ENCODE results near the gene KCNJ14.

Gene KCNJ14

DNA sequence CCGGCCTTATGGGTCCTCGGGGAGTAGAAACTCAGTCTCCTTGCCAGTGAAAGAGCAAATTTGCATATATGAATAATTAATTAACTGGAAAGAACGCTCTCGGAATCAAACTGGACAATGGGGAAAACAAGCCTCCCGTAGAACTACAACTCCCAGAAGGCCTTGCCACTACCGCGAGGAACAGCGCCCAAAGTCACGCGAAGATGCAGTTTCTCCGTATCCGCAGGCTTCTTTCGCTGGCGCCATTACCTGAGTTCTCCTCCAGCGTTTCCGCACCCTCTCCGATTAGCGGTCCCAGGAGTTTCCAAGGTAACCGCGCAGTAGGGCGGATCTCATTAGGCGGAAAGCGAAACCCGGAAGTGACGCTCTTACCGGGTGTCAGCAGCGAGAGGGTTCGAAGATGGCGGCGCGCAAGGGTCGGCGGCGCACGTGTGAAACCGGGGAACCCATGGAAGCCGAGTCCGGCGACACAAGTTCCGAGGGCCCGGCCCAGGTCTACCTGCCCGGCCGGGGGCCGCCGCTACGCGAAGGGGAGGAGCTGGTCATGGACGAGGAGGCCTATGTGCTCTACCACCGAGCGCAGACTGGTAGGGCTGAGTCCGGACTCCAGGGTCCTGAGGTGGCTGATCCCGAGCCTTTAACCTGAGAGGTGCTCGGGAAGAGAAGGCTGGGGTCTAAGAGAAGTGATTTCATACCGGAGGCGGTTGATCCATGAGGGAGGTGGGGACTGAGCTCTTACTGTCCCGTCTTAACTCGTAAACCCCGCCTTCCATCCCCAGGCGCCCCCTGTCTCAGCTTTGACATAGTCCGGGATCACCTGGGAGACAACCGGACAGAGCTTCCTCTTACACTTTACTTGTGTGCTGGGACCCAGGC is 9.5 kb upstream of the KCNJ14 start, which contains the start of gene GRWD1:
GRWD1 (plus strand) TSS at position 378 of the 876 bp plus-strand sequence; CDS start at position 401, 23 bp downstream.
- DNase-seq (ENCODE audit: low read depth): peak; percentile 86

DNA sequence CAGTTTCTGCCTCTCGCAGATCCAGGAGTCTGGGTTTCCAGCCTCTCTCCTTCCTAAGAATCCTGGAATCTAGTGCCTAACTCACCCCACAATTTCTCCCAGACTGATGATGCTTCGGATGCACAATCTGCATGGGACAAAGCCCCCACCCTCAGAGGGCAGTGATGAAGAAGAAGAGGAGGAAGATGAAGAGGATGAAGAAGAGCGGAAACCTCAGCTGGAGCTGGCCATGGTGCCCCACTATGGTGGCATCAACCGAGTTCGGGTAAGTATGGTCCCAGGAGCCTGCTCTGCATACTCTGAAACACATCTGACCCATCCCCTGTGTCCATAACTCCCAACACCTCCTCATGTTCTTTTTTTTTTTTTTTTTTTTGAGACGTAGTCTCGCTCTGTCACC is 8.8 kb upstream of the KCNJ14 start:
- DNase-seq (ENCODE audit: low read depth): no peak

DNA sequence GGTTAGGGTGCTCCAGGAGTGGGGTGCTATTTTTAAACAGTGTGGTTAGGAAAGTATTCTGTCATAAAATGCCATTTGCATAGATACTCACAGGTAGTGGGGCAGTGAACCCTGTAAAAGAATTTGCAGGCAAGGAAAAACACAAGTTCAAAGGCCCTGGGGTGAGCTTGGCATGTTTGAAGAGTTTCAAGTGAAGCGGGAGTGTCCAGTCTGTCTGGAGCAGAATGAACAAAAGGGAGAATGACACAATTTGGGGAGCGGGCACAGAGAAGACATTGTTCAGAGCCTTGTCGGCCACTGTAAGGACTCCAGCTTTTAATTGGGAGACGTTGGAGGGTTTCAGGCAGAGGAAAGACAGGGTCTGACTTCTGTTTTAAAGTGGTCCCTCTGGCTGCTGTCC is 6.8 kb upstream of the KCNJ14 start:
- no peak for DNase-seq (ENCODE audit: low read depth)

DNA sequence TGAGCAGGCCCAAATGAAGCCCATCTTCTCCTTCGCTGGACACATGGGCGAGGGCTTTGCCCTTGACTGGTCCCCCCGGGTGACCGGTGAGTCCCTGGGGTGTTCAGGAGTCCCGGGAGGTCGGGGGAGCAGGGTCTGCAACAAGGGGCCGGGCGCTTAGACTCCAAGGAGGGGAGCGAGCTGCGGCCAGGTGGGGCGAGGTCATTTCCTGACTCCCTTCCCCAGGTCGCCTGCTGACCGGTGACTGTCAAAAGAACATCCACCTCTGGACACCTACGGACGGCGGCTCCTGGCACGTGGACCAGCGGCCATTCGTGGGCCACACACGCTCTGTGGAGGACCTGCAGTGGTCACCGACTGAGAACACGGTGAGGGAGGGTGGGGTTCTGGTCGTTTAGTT is 4.9 kb upstream of the KCNJ14 start:
- no peak for DNase-seq (ENCODE audit: low read depth)

DNA sequence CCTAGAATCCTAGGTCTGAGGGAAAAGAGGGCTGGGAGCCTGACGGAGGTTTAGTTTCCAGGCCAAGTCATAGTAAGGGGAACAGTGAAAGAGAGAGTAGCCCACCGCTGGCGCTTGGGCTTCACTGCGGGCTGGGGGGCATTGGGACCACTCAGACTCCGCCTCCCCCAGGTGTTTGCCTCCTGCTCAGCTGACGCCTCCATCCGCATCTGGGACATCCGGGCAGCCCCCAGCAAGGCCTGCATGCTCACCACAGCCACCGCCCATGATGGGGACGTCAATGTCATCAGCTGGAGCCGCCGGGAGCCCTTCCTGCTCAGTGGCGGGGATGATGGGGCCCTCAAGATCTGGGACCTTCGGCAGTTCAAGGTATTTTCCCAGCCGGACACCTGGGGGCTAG is 4.5 kb upstream of the KCNJ14 start:
- no peak for DNase-seq (ENCODE audit: low read depth)

DNA sequence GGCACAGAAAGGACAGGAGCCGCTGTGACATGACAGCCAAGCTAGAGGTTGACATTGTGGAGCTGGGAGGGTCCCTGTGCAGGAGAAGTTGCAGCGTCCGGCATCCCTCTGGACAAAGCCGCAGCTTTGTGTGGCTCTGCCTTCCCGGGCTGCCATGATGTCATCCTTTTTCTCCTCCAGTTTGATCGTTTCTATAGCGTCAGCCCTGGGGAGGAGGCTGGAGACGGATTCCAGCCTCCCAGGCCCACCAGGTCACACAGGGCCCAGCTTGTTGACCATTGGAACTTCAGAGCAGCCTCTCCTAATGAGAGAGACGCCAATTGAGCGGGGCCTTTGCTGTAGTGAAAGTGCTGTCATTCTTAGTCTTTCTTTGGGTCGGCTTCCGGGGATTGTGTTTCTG is 3.8 kb upstream of the KCNJ14 start:
- no peak for DNase-seq (ENCODE audit: low read depth)

DNA sequence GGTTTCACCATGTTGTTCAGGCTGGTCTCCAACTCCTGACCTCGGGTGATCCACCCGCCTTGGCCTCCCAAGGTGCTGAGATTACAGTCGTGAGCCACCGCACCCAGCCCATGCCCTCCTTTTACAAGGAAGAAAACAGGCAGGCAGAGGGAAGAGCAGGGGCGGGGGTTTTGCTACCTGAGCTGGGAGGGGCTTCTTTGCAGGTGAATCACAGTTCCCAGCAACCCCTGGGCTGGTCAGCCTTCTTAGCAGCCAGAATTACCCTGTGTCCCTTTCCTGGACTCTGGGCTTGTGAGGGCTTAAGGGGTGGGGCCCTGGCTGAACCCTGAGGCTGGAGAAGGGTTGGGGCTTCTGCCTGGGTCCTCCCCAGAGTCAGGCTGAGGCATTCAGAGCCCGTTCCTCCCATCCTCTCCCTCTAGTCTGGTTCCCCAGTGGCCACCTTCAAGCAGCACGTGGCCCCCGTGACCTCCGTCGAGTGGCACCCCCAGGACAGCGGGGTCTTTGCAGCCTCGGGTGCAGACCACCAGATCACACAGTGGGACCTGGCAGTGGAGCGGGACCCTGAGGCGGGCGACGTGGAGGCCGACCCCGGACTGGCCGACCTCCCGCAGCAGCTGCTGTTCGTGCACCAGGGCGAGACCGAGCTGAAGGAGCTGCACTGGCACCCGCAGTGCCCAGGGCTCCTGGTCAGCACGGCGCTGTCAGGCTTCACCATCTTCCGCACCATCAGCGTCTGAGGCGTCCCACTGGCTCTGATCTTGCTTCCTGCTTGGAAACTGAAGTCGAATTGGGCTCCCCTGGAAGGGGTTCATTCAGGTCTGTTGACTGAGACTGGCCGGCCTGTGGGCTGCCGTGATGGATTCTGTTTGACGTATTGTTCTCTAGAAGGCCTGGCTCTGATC is 2.8 kb upstream of the KCNJ14 start:
- no peak for DNase-seq (ENCODE audit: low read depth)

DNA sequence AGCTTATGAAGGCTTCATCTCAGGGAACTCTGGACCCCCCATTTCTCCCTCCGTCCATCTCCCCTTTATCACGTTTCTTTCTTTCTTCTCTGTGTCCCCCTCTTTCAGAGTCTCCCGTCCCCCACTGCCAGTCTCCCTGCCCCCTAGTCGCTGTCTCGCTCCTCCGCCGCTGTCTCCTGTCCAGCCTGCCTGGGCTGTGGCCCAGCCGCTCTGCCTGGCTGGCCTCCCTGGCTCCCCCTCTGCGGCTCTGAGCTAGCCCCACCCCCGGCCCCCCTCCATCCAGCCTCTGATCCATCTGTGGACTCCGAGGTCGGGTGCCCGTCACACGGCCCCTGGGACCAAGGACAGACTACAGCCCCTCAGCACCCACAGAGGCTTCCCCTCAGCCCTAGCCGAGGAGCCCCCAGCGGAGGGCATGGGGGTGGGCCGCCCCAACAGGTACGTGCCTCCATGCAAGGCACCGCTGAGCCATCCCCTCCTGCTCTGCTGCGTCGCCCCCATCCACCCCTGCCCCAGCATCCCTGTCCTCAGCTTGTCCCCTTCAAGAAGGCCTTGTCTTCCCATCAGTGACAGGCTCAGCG is 1.1 kb upstream of the KCNJ14 start:
- no peak for DNase-seq (ENCODE audit: low read depth)

DNA sequence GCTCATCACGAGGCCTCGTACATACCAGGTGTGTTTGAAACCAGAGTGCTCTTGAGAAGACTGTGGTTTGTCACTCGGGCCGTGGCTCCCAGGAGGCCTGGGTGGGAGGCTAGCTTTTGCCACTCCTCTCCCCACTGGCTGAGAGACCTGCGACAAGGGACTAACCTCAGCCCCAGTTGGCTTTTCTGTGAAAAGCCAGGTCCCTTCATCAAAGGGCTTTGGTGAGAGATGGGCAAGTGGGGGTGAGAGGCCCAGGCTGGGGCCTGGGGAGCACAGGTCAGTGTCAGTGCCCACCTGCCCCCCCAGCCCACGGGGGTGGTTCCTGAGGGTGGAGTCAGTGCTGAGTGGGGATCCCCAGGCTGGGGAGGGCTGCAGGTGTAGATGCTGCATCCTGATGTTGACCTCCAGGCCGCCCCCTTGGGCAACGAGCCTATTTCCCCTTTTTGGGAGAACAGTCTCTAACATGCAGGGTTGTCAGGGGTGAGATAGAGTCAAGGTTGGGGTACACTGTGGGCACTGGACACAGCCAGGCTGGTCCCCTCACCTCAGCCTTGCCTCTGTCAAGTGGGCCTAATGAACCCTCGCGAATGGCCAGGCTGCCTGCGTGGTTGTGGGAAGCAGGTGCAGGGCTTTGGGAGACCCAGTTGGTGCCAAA is 661 bp downstream of the KCNJ14 start:
- no peak for DNase-seq (ENCODE audit: low read depth)

DNA sequence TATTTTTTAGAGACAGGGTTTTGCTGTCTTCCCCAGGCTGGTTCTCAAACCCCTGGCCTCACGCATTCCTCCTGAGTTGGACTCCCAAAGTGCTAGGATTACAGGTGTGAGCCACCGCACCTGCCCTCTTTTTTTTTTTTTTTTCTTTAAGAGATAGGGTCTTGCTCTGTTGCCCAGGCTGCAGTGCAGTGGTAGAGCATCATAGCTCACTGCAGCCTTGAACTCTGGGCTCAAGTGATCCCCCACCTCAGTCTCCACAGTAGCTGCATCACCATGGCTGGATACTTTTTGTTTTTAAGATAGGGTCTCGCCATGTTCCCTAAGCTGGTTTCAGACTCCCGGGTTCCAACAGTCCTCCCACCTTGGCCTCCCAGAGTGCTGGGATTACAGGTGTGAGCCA is 1.5 kb downstream of the KCNJ14 start:
- no peak for DNase-seq (ENCODE audit: low read depth)

DNA sequence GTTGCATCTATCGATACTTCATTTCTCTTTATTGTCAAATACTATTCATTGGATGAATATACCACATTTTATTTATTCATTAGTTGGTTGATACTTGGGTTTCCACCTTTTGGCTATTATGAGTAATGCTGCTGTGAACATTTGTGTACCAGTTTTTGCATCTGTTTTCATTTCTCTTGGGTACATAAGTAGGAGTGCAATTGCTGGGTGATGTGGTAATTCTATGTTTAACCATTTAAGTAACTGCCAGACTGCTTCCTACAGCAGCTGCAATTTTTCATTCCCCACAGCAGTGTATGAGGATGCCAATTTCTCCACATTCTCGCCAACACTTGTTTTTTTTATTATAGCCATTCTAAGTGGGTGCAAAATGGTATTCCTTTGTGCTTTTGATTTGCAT is 2.6 kb downstream of the KCNJ14 start:
- DNase-seq (ENCODE audit: low read depth): no peak

DNA sequence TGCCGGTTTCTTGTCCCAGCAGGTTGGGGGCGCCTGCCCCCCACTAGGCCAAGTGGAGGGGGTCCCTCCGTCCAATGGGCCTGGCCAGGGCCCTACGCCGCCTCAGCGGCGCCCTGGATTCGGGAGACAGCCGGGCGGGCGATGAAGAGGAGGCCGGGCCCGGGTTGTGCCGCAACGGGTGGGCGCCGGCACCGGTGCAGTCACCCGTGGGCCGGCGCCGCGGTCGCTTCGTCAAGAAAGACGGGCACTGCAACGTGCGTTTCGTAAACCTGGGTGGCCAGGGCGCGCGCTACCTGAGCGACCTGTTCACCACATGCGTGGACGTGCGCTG is 6.2 kb downstream of the KCNJ14 start:
- no peak for DNase-seq (ENCODE audit: low read depth)

DNA sequence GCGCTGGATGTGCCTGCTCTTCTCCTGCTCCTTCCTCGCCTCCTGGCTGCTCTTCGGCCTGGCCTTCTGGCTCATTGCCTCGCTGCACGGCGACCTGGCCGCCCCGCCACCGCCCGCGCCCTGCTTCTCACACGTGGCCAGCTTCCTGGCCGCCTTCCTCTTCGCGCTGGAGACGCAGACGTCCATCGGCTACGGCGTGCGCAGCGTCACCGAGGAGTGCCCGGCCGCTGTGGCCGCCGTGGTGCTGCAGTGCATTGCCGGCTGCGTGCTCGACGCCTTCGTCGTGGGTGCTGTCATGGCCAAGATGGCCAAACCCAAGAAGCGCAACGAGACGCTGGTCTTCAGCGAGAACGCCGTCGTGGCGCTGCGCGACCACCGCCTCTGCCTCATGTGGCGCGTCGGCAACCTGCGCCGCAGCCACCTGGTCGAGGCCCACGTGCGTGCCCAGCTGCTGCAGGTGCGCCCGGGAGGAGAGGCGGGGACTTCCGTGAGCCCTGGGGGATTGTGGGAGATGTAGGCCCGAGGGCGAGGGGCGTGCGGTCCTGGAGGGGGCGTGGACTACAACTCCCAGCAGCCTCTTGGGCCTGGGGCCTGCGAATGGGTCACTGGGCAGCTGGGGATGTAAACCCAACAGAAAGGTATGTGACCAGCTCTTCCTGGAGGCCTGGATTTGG is 6.7 kb downstream of the KCNJ14 start:
- no peak for DNase-seq (ENCODE audit: low read depth)

DNA sequence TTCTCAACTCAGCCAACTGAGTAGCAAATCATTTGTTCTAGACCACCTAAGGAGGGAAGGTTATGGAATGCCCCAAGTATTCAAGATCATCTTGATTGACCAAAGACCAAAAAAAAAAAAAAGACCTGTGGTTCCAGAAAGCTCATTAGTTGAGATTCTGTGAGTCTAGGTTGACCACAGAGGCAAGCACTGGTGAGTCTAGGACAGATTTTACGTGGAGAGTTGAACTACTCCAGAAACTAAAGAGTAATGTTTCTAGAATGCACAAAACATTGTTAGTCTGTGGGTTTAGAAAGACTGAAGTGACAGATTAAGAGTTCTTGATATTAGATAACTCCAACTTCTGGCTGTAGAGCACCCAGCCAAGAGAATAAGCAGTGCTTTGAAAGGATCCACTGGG is 9.8 kb downstream of the KCNJ14 start:
- DNase-seq (ENCODE audit: low read depth): no peak

DNA sequence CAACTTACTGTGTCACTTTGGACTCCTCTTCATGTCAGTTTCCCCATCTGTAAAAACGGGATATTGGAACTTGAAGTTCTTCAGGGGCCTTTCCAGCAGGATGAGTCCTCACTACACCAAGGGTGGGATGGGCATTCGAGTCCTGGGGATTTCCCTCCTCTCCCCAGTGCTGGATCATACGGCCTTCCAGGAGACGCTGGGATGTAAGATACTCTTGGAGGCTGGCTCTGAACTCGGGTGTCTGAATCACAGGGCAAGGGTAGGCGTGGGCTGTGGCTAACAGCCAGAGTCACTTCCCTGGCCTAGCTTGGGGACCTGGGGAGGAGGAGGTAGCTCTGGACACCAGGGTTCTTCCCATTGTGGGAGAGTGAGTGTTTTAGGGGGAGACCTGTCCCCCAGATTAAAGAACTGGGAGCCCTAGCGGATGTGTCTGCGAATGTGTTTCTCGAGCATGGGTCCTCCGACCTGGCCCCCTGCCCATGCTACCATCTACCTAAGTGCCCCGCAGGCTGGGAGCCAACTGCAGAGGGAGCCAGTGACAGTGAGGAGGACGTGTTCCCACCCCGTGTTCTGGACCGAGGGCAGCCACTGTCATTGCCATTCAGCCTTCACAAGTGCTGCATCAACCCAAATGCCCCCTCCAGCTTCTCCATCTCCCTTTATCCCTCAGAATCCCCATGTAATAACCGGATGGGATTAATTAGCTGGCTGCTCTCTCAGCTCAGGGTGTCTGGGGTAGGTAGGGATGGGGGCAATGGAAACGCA is 11.4 kb downstream of the KCNJ14 start:
- no peak for DNase-seq (ENCODE audit: low read depth)

DNA sequence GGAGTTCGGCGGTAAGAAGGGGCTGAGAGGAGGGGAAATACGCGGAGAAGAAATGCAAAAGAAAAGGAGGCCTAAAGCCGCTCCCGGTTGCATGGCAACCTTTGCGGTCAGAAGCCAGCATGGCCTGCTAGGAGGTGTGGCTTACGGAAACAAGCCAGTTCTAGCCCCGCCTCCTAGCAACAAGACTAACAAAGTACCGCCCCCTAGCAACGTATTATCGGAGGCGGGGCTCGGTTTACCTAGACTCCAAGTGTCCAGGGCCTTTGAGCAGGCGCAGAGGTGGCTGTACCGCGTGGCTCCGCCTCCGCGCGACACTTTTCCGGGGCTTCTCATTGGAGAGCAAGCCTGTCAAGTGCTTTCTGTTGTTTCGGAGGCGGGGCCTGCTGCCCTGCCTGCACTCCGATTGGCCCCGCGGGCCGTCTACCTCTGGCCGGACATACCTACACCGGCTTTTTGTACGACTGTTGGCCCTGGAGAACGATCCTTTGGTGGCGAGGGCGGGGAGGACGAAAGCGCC is 13.5 kb downstream of the KCNJ14 start:
- peak; percentile 97 for DNase-seq (ENCODE audit: low read depth)

DNA sequence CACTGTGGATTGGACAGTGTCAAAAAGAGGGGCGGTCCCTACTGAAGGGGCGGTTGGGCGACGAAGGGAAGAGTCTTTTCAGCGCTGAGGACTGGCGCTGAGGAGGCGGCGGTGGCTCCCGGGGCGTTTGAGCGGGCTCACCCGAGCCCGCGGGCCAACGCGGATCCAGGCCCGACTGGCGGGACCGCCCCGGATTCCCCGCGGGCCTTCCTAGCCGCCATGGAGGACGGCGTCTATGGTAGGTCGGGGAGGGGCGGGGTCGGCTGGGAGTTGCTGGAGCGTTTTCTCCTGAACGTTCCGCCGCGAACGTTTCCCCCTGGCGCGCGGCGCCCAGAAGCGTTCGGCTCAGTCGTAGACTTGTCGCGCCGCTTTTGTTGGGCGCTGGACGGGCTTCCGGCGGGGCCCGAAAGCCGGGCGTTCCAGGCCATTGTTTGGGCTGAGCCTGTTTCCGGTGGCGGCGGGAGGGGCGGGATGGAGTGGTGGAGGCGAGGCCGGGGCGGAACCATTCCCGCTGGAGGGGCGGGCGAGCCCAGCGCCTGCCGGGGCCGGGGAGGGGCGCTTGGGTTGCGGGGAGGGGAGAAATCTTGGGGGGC is 14.0 kb downstream of the KCNJ14 start, which contains the start of gene CYTH2:
CYTH2 (plus strand) TSS at position 81 of the 593 bp plus-strand sequence; CDS start at position 220, 139 bp downstream.
- peak; percentile 67 for DNase-seq (ENCODE audit: low read depth)

DNA sequence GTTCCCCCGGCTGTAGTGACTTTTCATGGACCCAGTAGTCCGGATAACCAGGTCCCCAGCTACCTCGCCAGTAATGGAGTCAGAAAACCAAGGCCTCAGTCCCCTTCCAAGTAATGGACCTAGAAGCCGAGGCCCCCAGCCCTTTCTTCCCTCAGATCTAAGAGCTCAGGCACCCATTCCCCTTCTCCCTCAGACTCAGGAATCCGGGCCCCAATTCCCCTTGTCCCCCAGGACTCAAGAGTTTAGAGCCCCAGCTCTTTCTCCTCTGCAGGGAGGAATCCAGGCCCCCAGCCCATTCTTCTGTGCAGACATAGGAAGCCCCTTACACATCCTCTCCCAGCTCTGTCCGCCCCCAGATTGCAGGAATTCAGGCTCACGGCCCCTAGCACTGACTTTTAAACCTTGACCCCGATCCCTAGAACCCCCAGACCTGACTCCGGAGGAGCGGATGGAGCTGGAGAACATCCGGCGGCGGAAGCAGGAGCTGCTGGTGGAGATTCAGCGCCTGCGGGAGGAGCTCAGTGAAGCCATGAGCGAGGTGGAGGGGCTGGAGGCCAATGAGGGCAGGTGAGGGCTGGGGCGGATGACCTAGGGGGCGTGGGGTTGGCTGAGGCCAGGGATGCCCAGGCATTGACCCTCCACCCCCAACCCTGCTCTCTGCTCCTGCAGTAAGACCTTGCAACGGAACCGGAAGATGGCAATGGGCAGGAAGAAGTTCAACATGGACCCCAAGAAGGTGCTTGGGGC is 14.7 kb downstream of the KCNJ14 start:
- DNase-seq (ENCODE audit: low read depth): no peak

DNA sequence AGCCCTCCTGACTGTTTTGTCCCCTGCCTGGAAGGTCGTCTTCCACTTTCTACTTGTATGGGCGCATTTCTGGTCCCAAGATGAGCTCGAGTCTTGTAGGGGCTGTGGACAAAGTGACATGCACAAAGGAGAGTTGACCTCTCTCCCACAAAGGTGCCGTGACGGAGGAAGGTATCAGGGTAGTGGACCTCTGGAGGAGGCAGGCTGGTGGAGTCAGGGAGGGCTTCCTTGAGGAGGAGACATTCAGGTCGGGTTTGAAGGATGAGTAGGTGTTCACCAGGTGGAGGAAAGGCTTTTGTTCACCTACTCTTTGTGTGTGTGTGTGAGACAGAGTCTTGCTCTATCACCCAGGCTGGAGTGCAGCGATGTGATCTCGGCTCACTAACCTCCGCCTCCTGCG is 15.5 kb downstream of the KCNJ14 start:
- DNase-seq (ENCODE audit: low read depth): no peak
